Calu3 (cell line): ENCODE measurements around the gene RFX7. TPM values are rescaled to one million over a fixed set of nuclear protein-coding genes. Genes with fewer than 3 reads are reported as not detected.

ENCODE experiments used
- BruUV-seq: library from RNA; stranded (reverse); fragments of 400-500 nt; replicated peaks from 2 replicates; lab custom pipeline; 2021; lab: Mats Ljungman, UMichigan
- CTCF ChIA-PET: fragments of 300-600 bp; sonication (Branson Sonifier 250); formaldehyde crosslinking; loops from one replicate; lab custom pipeline; 2022; ENCODE audit warnings: antibody characterized with exemption; lab: Charles Lee
- DNase-seq: peaks from one replicate; pipeline ENCODE4 v3.0.0; 2022
- H3K27ac Mint-ChIP-seq: one replicate; pipeline ENCODE4 v1.8.0; 2022; ENCODE audit warnings: mixed read lengths; ENCODE audit not compliant: unreplicated experiment
- H3K27me3 Mint-ChIP-seq: one replicate; pipeline ENCODE4 v1.8.0; 2022; ENCODE audit warnings: mixed read lengths; ENCODE audit not compliant: unreplicated experiment
- H3K36me3 Mint-ChIP-seq: one replicate; pipeline ENCODE4 v1.8.0; 2022; ENCODE audit warnings: mild to moderate bottlenecking, moderate library complexity, mixed read lengths; ENCODE audit not compliant: insufficient read depth, unreplicated experiment
- H3K4me1 Mint-ChIP-seq: one replicate; pipeline ENCODE4 v1.8.0; 2022; ENCODE audit warnings: mild to moderate bottlenecking, low read depth, mixed read lengths; ENCODE audit not compliant: unreplicated experiment
- H3K4me3 Mint-ChIP-seq: one replicate; pipeline ENCODE4 v1.8.0; 2022; ENCODE audit warnings: mild to moderate bottlenecking, low read depth, moderate library complexity, mixed read lengths; ENCODE audit not compliant: unreplicated experiment
- H3K9me3 Mint-ChIP-seq: one replicate; pipeline ENCODE4 v1.8.0; 2022; ENCODE audit warnings: low read depth, mixed read lengths; ENCODE audit not compliant: unreplicated experiment
- intact Hi-C: fragments of 100-400 bp; cut with micrococcal nuclease; formaldehyde crosslinking; loops from one replicate; pipeline ENCODE4 v1.10.0; 2022; ENCODE audit not compliant: unreplicated experiment
- total RNA-seq: library from RNA; stranded (reverse); gene quantifications from 2 replicates; pipeline ENCODE4 v1.2.3, GENCODE V29; 2022
- TF ChIP-seq, protein P1 (sequence below): fragments of 200-600 bp; IDR thresholded peaks from one replicate; pipeline ENCODE4 v1.8.0; 2022; ENCODE audit warnings: antibody characterized with exemption; ENCODE audit not compliant: unreplicated experiment

RFX7 gene
- total RNA-seq, 1 experiment from 2014 or later = 31.4 TPM

GRCh38 chr15:56187665-56188064, 56.0 kb downstream of the RFX7 start:
- Mint-ChIP-seq H3K36me3 (no peaks in the 10 kb centered on the region), H3K4me3 (no peak overlapping the region), H3K9me3 (peaks cover 3% of the 10 kb centered on the region), H3K4me1 (no peaks in the 10 kb centered on the region), H3K27ac (no peak overlapping the region), H3K27me3 (no peaks in the 10 kb centered on the region)
- no peak for DNase-seq
- CTCF ChIA-PET = no interaction called here
- TF ChIP-seq, protein P1, sequence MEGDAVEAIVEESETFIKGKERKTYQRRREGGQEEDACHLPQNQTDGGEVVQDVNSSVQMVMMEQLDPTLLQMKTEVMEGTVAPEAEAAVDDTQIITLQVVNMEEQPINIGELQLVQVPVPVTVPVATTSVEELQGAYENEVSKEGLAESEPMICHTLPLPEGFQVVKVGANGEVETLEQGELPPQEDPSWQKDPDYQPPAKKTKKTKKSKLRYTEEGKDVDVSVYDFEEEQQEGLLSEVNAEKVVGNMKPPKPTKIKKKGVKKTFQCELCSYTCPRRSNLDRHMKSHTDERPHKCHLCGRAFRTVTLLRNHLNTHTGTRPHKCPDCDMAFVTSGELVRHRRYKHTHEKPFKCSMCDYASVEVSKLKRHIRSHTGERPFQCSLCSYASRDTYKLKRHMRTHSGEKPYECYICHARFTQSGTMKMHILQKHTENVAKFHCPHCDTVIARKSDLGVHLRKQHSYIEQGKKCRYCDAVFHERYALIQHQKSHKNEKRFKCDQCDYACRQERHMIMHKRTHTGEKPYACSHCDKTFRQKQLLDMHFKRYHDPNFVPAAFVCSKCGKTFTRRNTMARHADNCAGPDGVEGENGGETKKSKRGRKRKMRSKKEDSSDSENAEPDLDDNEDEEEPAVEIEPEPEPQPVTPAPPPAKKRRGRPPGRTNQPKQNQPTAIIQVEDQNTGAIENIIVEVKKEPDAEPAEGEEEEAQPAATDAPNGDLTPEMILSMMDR = no peak
- no TSS peak for BruUV-seq
- intact Hi-C loops = no loop called here

GRCh38 chr15:56185980-56186379, 57.7 kb downstream of the RFX7 start:
- no TSS peak for BruUV-seq
- DNase-seq = no peak
- Mint-ChIP-seq H3K27ac (no peak overlapping the region), H3K9me3 (peaks cover 3% of the 10 kb centered on the region), H3K36me3 (no peaks in the 10 kb centered on the region), H3K4me3 (no peak overlapping the region), H3K4me1 (no peaks in the 10 kb centered on the region), H3K27me3 (no peaks in the 10 kb centered on the region)
- TF ChIP-seq, protein P1 = no peak
- CTCF ChIA-PET = no interaction called here
- intact Hi-C loops = no loop called here

DNA sequence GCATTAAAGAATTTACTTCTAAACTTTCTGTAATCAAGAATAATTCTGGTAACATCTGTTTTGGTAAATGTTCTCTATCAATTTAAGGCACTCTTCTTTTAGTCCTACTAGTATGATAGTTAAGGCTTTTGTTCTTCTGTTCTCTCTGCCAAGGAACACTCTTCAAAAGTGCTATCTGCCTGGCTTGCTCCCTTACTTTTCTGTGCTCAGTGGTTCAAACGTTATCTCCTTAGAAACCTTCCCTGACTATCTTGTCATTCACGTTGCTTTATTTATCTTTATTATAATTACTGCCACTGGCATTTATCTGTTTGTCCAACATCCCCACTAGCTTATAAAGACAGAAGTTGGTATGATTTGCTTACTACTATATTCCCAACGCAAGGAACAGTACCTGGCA, 59.2 kb downstream of the RFX7 start:
- DNase-seq = no peak
- Mint-ChIP-seq H3K4me1 (no peaks in the 10 kb centered on the region), H3K27ac (no peak overlapping the region), H3K4me3 (no peak overlapping the region), H3K9me3 (peaks cover 3% of the 10 kb centered on the region), H3K27me3 (no peaks in the 10 kb centered on the region), H3K36me3 (no peaks in the 10 kb centered on the region)
- intact Hi-C loops = no loop called here
- CTCF ChIA-PET = no interaction called here
- TF ChIP-seq, protein P1 = no peak
- BruUV-seq = no TSS peak

GRCh38 chr15:56180851-56181250, 62.8 kb downstream of the RFX7 start:
- TF ChIP-seq, protein P1 = no peak
- no peak for DNase-seq
- no peak overlapping the region for H3K4me3 Mint-ChIP-seq
- H3K4me1 Mint-ChIP-seq = peaks cover 8% of the 10 kb centered on the region
- H3K27ac Mint-ChIP-seq = no peak overlapping the region
- no TSS peak for BruUV-seq
- H3K36me3 Mint-ChIP-seq = no peaks in the 10 kb centered on the region
- H3K9me3 Mint-ChIP-seq = peaks cover 3% of the 10 kb centered on the region
- CTCF ChIA-PET = interaction anchor here (0.6 kb wide), 1 partner anchor 747 kb away, joined by 3 read pairs; no protein-coding TSS in a partner anchor
- intact Hi-C loops = no loop called here
- no peaks in the 10 kb centered on the region for H3K27me3 Mint-ChIP-seq
